Caco-2 (cell line): ENCODE data around the gene SNRNP200. TPM values are rescaled to one million over a fixed set of nuclear protein-coding genes. Genes with fewer than 3 reads are reported as not detected.

Experiments
- BruUV-seq: library from RNA; stranded (reverse); fragments of 400-500 nt; replicated peaks from 2 replicates; lab custom pipeline; 2021; lab: Mats Ljungman, UMichigan
- CTCF ChIA-PET: fragments of 300-600 bp; sonication (Branson Sonifier 250); formaldehyde crosslinking; loops from one replicate; lab custom pipeline; 2022; ENCODE audit warnings: antibody characterized with exemption; lab: Charles Lee
- POLR2A ChIA-PET: fragments of 300-600 bp; sonication (Branson Sonifier 250); formaldehyde crosslinking; loops from one replicate; lab custom pipeline; 2022; ENCODE audit warnings: antibody characterized with exemption; lab: Charles Lee
- DNase-seq, 2 experiments: peaks; one replicate each; pipeline versions ENCODE4 v3.0.0 to v3.0.0-alpha.2; 2020 to 2022
- H3K27me3 ChIP-seq: replicated peaks from 2 replicates; pipeline ENCODE4 v1.6.0; 2011; ENCODE audit warnings: low read length; ENCODE audit not compliant: control insufficient read depth, insufficient read depth
- H3K36me3 ChIP-seq: 2 replicates; pipeline ENCODE4 v1.5.1; 2011; ENCODE audit warnings: low read length; ENCODE audit not compliant: control insufficient read depth, insufficient read depth
- H3K4me1 ChIP-seq: fragments of 250-450 bp; sonication (Bioruptor Pico); 2 replicates; pipeline ENCODE4 v1.5.1; 2020; ENCODE audit warnings: mild to moderate bottlenecking
- H3K4me3 ChIP-seq: 2 replicates; pipeline ENCODE4 v1.5.1; 2011; ENCODE audit warnings: low read depth, mild to moderate bottlenecking, control low read depth, low read length
- H3K9me3 ChIP-seq: fragments of 250-450 bp; sonication (Bioruptor Pico); 2 replicates; pipeline ENCODE4 v1.5.1; 2020; ENCODE audit warnings: mild to moderate bottlenecking, moderate library complexity
- H3K27ac Mint-ChIP-seq: one replicate; pipeline ENCODE4 v1.8.0; 2022; ENCODE audit warnings: mixed read lengths; ENCODE audit not compliant: unreplicated experiment
- H3K27me3 Mint-ChIP-seq: one replicate; pipeline ENCODE4 v1.8.0; 2022; ENCODE audit warnings: mixed read lengths; ENCODE audit not compliant: insufficient read depth, unreplicated experiment
- H3K36me3 Mint-ChIP-seq: one replicate; pipeline ENCODE4 v1.8.0; 2022; ENCODE audit warnings: mild to moderate bottlenecking, mixed read lengths; ENCODE audit not compliant: insufficient read depth, unreplicated experiment
- H3K4me1 Mint-ChIP-seq: one replicate; pipeline ENCODE4 v1.8.0; 2022; ENCODE audit warnings: low read depth, mixed read lengths; ENCODE audit not compliant: unreplicated experiment
- H3K4me3 Mint-ChIP-seq: one replicate; pipeline ENCODE4 v1.8.0; 2022; ENCODE audit warnings: mild to moderate bottlenecking, moderate library complexity, mixed read lengths; ENCODE audit not compliant: unreplicated experiment
- H3K9me3 Mint-ChIP-seq: one replicate; pipeline ENCODE4 v1.8.0; 2022; ENCODE audit warnings: mixed read lengths; ENCODE audit not compliant: unreplicated experiment
- intact Hi-C: fragments of 100-400 bp; cut with micrococcal nuclease; formaldehyde crosslinking; loops from one replicate; pipeline ENCODE4 v1.10.0; 2022; ENCODE audit not compliant: unreplicated experiment
- total RNA-seq: library from RNA; stranded (reverse); gene quantifications from 2 replicates; pipeline ENCODE4 v1.2.3, GENCODE V29; 2022
- TF ChIP-seq, protein P1 (sequence below), 2 experiments: fragments of 200-600 bp in 1 of 2; IDR thresholded peaks; 1 replicate in 1 of 2; 2 replicates in 1 of 2; pipeline versions ENCODE4 v1.5.1 to v1.8.0; 2011 to 2022; ENCODE audit warnings: antibody characterized with exemption in 1 of 2, control low read depth in 1 of 2, inconsistent platforms in 1 of 2, low read depth in 1 of 2, low read length in 1 of 2, mild to moderate bottlenecking in 1 of 2, moderate library complexity in 1 of 2; ENCODE audit not compliant: insufficient read depth in 1 of 2, severe bottlenecking in 1 of 2, unreplicated experiment in 1 of 2

SNRNP200 gene
- total RNA-seq, 1 experiment from 2014 or later = 240 TPM

- Histone ChIP-seq H3K9me3 (no peaks in the 10 kb centered on the region), H3K4me1 (no peaks in the 10 kb centered on the region), H3K27me3 (no peaks in the 10 kb centered on the region), H3K36me3 (peaks cover 14% of the 10 kb centered on the region), H3K4me3 (no peak overlapping the region)
- Mint-ChIP-seq H3K4me3 (no peak overlapping the region), H3K9me3 (no peaks in the 10 kb centered on the region), H3K27me3 (no peaks in the 10 kb centered on the region), H3K4me1 (no peaks in the 10 kb centered on the region), H3K27ac (no peak overlapping the region), H3K36me3 (peaks cover 90% of the 10 kb centered on the region)
- TF ChIP-seq, protein P1, sequence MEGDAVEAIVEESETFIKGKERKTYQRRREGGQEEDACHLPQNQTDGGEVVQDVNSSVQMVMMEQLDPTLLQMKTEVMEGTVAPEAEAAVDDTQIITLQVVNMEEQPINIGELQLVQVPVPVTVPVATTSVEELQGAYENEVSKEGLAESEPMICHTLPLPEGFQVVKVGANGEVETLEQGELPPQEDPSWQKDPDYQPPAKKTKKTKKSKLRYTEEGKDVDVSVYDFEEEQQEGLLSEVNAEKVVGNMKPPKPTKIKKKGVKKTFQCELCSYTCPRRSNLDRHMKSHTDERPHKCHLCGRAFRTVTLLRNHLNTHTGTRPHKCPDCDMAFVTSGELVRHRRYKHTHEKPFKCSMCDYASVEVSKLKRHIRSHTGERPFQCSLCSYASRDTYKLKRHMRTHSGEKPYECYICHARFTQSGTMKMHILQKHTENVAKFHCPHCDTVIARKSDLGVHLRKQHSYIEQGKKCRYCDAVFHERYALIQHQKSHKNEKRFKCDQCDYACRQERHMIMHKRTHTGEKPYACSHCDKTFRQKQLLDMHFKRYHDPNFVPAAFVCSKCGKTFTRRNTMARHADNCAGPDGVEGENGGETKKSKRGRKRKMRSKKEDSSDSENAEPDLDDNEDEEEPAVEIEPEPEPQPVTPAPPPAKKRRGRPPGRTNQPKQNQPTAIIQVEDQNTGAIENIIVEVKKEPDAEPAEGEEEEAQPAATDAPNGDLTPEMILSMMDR (IDR thresholded peaks at IDR 0.05; ENCODE audit: insufficient read depth in 1 of 2, low read depth in 1 of 2, low read length in 1 of 2, severe bottlenecking in 1 of 2, unreplicated experiment in 1 of 2) = no peak
- DNase-seq = no peak
- intact Hi-C loops = no loop called here
- POLR2A ChIA-PET = interaction anchor here (0.5 kb wide), 1 partner anchor 123 kb away, joined by 4 read pairs; no protein-coding TSS in a partner anchor
- CTCF ChIA-PET = interaction anchor here (0.7 kb wide), 1 partner anchor 236 kb away, joined by 7 read pairs; no protein-coding TSS in a partner anchor
- BruUV-seq = no TSS peak
Measured at GRCh38 chr2:96273763-96274162, 31.6 kb downstream of the SNRNP200 start.

- Histone ChIP-seq H3K9me3 (no peaks in the 10 kb centered on the region), H3K4me1 (0 out of 2 replicates have a peak, but pooled peaks cover 3% of the 10 kb centered on the region), H3K27me3 (no peaks in the 10 kb centered on the region), H3K4me3 (no peak overlapping the region), H3K36me3 (peaks cover 3% of the 10 kb centered on the region)
- ChIA-PET POLR2A (no interaction called here), CTCF (no interaction called here)
- TF ChIP-seq, protein P1 (IDR thresholded peaks at IDR 0.05; ENCODE audit: insufficient read depth in 1 of 2, low read depth in 1 of 2, low read length in 1 of 2, severe bottlenecking in 1 of 2, unreplicated experiment in 1 of 2) = no peak
- Mint-ChIP-seq H3K9me3 (no peaks in the 10 kb centered on the region), H3K27ac (no peak overlapping the region), H3K4me3 (no peak overlapping the region), H3K4me1 (no peaks in the 10 kb centered on the region), H3K36me3 (peaks cover 88% of the 10 kb centered on the region), H3K27me3 (no peaks in the 10 kb centered on the region)
- no peak for DNase-seq
- intact Hi-C loops = no loop called here
- no TSS peak for BruUV-seq
Measured at GRCh38 chr2:96271995-96272394, 33.4 kb downstream of the SNRNP200 start.

GRCh38 chr2:96267159-96267971 is 38.0 kb downstream of the SNRNP200 start:
- Mint-ChIP-seq H3K36me3 (peaks cover 61% of the 10 kb centered on the region), H3K4me3 (peak overlapping the region; percentile 88), H3K9me3 (no peaks in the 10 kb centered on the region), H3K4me1 (peaks cover 8% of the 10 kb centered on the region), H3K27ac (peak overlapping the region; percentile 67), H3K27me3 (no peaks in the 10 kb centered on the region)
- Histone ChIP-seq H3K4me1 (peaks cover 16% of the 10 kb centered on the region), H3K4me3 (peak overlapping the region; percentile 96), H3K27me3 (no peaks in the 10 kb centered on the region), H3K9me3 (no peaks in the 10 kb centered on the region), H3K36me3 (peaks cover 1% of the 10 kb centered on the region; the same call in 1 of the 2 replicates)
- CTCF ChIA-PET = interaction anchor here (0.6 to 1.2 kb wide), 13 partner anchors 14 to 275 kb away, joined by 3 to 15 read pairs (median 5); partner anchors contain the start of genes ASTL, NCAPH and STARD7
- intact Hi-C loops = loop anchor here (1.0 to 10.0 kb wide), 6 partner anchors 15 to 273 kb away; partner anchors contain the start of genes ANKRD36C, ASTL and NEURL3
- TF ChIP-seq, protein P1 (IDR thresholded peaks at IDR 0.05; ENCODE audit: insufficient read depth in 1 of 2, low read depth in 1 of 2, low read length in 1 of 2, severe bottlenecking in 1 of 2, unreplicated experiment in 1 of 2) = peak; percentile 70 to 84
- POLR2A ChIA-PET = interaction anchor here (0.6 kb wide), 1 partner anchor 59 kb away, joined by 3 read pairs; the partner anchor contains the start of gene STARD7
- DNase-seq = peak; percentile 76 to 77
- BruUV-seq = no TSS peak
